Measurements from ENCODE around the gene HECW1.

Gene HECW1

GRCh38 chr7:43113622-43114457 is 1.4 kb downstream of the HECW1 start:
- no peak for TF ChIP-seq CTCF (IDR thresholded peaks at IDR 0.05; ENCODE audit: low read depth, low read length)
- H3K36me3 ChIP-seq = no peaks in the 10 kb centered on the region

GRCh38 chr7:43114458-43114780 is 2.0 kb downstream of the HECW1 start:
- no peaks in the 10 kb centered on the region for H3K36me3 ChIP-seq
- H3K9me3 ChIP-seq (ENCODE audit: severe bottlenecking) = no peaks in the 10 kb centered on the region
- peaks cover 59% of the 10 kb centered on the region for H3K27me3 ChIP-seq (ENCODE audit: insufficient read depth, low read depth, severe bottlenecking)
- H3K4me3 ChIP-seq (ENCODE audit: low read depth, low read length) = no peak overlapping the region
- DNase-seq = no peak
- no peak overlapping the region for H3K27ac ChIP-seq
- no peak for TF ChIP-seq CTCF (IDR thresholded peaks at IDR 0.05; ENCODE audit: low read depth, low read length)

More at GRCh38 chr7:43113622-43114457, 1.4 kb downstream of the HECW1 start:
- H3K27ac ChIP-seq = no peak overlapping the region
- no peak for DNase-seq
- peaks cover 62% of the 10 kb centered on the region for H3K27me3 ChIP-seq (ENCODE audit: insufficient read depth, low read depth, severe bottlenecking)
- H3K9me3 ChIP-seq (ENCODE audit: severe bottlenecking) = no peaks in the 10 kb centered on the region
- H3K4me3 ChIP-seq (ENCODE audit: low read depth, low read length) = peak overlapping the region; percentile 51

- no peak overlapping the region for H3K27ac ChIP-seq
- peaks cover 46% of the 10 kb centered on the region for H3K27me3 ChIP-seq (ENCODE audit: insufficient read depth, low read depth, severe bottlenecking)
- no peak for DNase-seq
- H3K9me3 ChIP-seq (ENCODE audit: severe bottlenecking) = no peaks in the 10 kb centered on the region
- no peaks in the 10 kb centered on the region for H3K36me3 ChIP-seq
- TF ChIP-seq CTCF (IDR thresholded peaks at IDR 0.05; ENCODE audit: low read depth, low read length) = no peak
- no peak overlapping the region for H3K4me3 ChIP-seq (ENCODE audit: low read depth, low read length)
These were observed 4.0 kb downstream of the HECW1 start for GRCh38 chr7:43116451-43116850.

GRCh38 chr7:43117095-43117494 is 4.6 kb downstream of the HECW1 start:
- Histone ChIP-seq H3K27ac (no peak overlapping the region), H3K36me3 (no peaks in the 10 kb centered on the region), H3K4me3 (ENCODE audit: low read depth, low read length) (no peak overlapping the region), H3K27me3 (ENCODE audit: insufficient read depth, low read depth, severe bottlenecking) (peaks cover 40% of the 10 kb centered on the region), H3K9me3 (ENCODE audit: severe bottlenecking) (no peaks in the 10 kb centered on the region)
- no peak for TF ChIP-seq CTCF (IDR thresholded peaks at IDR 0.05; ENCODE audit: low read depth, low read length)
- DNase-seq = no peak

- H3K9me3 ChIP-seq (ENCODE audit: severe bottlenecking) = no peaks in the 10 kb centered on the region
- DNase-seq = no peak
- no peaks in the 10 kb centered on the region for H3K36me3 ChIP-seq
- H3K27ac ChIP-seq = no peak overlapping the region
- H3K27me3 ChIP-seq (ENCODE audit: insufficient read depth, low read depth, severe bottlenecking) = peaks cover 32% of the 10 kb centered on the region
- no peak overlapping the region for H3K4me3 ChIP-seq (ENCODE audit: low read depth, low read length)
- no peak for TF ChIP-seq CTCF (IDR thresholded peaks at IDR 0.05; ENCODE audit: low read depth, low read length)
These were observed 5.4 kb downstream of the HECW1 start for GRCh38 chr7:43117861-43118260.

DNA sequence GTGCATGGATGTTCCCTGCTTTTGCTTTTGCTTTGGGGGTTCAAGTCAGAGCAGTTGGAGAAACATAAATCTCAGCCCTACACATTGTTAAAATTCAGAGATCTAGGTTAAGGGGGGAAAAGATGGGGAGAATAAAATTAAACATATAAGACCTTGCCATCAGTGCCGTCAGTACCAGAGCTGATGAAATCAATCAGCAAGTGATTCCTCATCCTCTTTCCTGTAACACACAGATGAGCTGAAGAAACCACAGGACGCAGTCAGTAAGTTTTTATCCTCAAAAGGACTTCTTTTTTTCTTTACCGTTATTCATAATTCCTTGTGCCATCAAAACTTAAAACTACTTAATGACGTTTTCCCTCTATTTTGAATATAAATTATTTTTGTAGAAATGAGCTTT is 5.9 kb downstream of the HECW1 start:
- Histone ChIP-seq H3K27me3 (ENCODE audit: insufficient read depth, low read depth, severe bottlenecking) (peaks cover 28% of the 10 kb centered on the region), H3K27ac (no peak overlapping the region), H3K36me3 (no peaks in the 10 kb centered on the region), H3K9me3 (ENCODE audit: severe bottlenecking) (no peaks in the 10 kb centered on the region), H3K4me3 (ENCODE audit: low read depth, low read length) (no peak overlapping the region)
- no peak for TF ChIP-seq CTCF (IDR thresholded peaks at IDR 0.05; ENCODE audit: low read depth, low read length)
- no peak for DNase-seq
